Measurements from ENCODE around the gene KRT82. TPM values are rescaled to one million over a fixed set of nuclear protein-coding genes. Genes with fewer than 3 reads are reported as not detected.

Gene KRT82
- total RNA-seq, 1 donor from 2014 or later, result not detected

GRCh38 chr12:52400906-52401305, 5.2 kb downstream of the KRT82 start:
- POLR2A ChIA-PET, result no interaction called here
- no peak for TF ChIP-seq CTCF (IDR thresholded peaks at IDR 0.05)

GRCh38 chr12:52399756-52400155, 6.4 kb downstream of the KRT82 start:
- H3K4me1 Mint-ChIP-seq, result no peaks in the 10 kb centered on the region
- peaks cover 3% of the 10 kb centered on the region for H3K27me3 Mint-ChIP-seq
- DNase-seq, result no peak
- no peak for TF ChIP-seq CTCF (IDR thresholded peaks at IDR 0.05)
- intact Hi-C loops (cut with micrococcal nuclease), result no loop called here
- no peak for ATAC-seq (ENCODE audit: low read depth)
- H3K4me3 Mint-ChIP-seq, result no peak overlapping the region
- H3K36me3 Mint-ChIP-seq (ENCODE audit: low read depth), result no peaks in the 10 kb centered on the region
- H3K27ac Mint-ChIP-seq, result no peak overlapping the region
- ChIA-PET POLR2A (no interaction called here), CTCF (no interaction called here)
- H3K9me3 Mint-ChIP-seq, result no peaks in the 10 kb centered on the region

More at GRCh38 chr12:52400906-52401305, 5.2 kb downstream of the KRT82 start:
- intact Hi-C loops (cut with micrococcal nuclease), result no loop called here
- no peak overlapping the region for H3K27ac Mint-ChIP-seq
- CTCF ChIA-PET, result no interaction called here
- no peak for DNase-seq
- no peaks in the 10 kb centered on the region for H3K27me3 Mint-ChIP-seq
- no peak overlapping the region for H3K4me3 Mint-ChIP-seq
- ATAC-seq (ENCODE audit: low read depth), result no peak
- no peaks in the 10 kb centered on the region for H3K4me1 Mint-ChIP-seq
- H3K9me3 Mint-ChIP-seq, result no peaks in the 10 kb centered on the region
- no peaks in the 10 kb centered on the region for H3K36me3 Mint-ChIP-seq (ENCODE audit: low read depth)

- peaks cover 6% of the 10 kb centered on the region for H3K27me3 Mint-ChIP-seq
- no peak for TF ChIP-seq CTCF (IDR thresholded peaks at IDR 0.05)
- H3K9me3 Mint-ChIP-seq, result no peaks in the 10 kb centered on the region
- no peak overlapping the region for H3K27ac Mint-ChIP-seq
- H3K4me3 Mint-ChIP-seq, result no peak overlapping the region
- POLR2A ChIA-PET, result no interaction called here
- H3K36me3 Mint-ChIP-seq (ENCODE audit: low read depth), result no peaks in the 10 kb centered on the region
- no peak for DNase-seq
- CTCF ChIA-PET, result no interaction called here
- H3K4me1 Mint-ChIP-seq, result peaks cover 2% of the 10 kb centered on the region
- no peak for ATAC-seq (ENCODE audit: low read depth)
- intact Hi-C loops (cut with micrococcal nuclease), result no loop called here
Measured at GRCh38 chr12:52398176-52398575, 8.0 kb downstream of the KRT82 start.

DNA sequence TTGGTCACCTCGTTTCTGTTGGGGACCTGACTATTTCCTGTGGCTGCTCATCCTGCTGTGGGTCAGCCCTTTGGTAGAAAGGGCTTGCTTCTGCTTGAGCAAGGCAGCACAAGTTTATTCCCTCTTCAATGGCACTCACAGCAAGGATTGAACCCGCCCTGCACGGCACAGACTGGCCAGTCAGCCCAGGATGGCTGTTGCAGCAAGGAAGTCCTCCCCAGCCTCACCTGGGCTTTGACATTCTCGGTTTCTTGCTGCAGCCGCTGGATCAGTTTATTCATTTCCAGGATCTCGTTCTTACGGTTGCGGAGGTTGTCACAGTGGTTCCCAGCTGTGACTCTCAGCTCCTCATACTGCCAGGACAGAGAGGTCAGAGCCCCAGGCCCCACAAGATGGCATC, 9.5 kb downstream of the KRT82 start:
- no peaks in the 10 kb centered on the region for H3K36me3 Mint-ChIP-seq (ENCODE audit: low read depth)
- CTCF ChIA-PET, result interaction anchor here (1.5 kb wide), 1 partner anchor 583 kb away, joined by 4 read pairs; no protein-coding TSS in a partner anchor
- POLR2A ChIA-PET, result no interaction called here
- no peak for TF ChIP-seq CTCF (IDR thresholded peaks at IDR 0.05)
- peaks cover 6% of the 10 kb centered on the region for H3K27me3 Mint-ChIP-seq
- peaks cover 2% of the 10 kb centered on the region for H3K4me1 Mint-ChIP-seq
- no peak overlapping the region for H3K27ac Mint-ChIP-seq
- no peak overlapping the region for H3K4me3 Mint-ChIP-seq
- no peaks in the 10 kb centered on the region for H3K9me3 Mint-ChIP-seq
- intact Hi-C loops (cut with micrococcal nuclease), result no loop called here
- ATAC-seq (ENCODE audit: low read depth) (no peak), DNase-seq (no peak)

DNA sequence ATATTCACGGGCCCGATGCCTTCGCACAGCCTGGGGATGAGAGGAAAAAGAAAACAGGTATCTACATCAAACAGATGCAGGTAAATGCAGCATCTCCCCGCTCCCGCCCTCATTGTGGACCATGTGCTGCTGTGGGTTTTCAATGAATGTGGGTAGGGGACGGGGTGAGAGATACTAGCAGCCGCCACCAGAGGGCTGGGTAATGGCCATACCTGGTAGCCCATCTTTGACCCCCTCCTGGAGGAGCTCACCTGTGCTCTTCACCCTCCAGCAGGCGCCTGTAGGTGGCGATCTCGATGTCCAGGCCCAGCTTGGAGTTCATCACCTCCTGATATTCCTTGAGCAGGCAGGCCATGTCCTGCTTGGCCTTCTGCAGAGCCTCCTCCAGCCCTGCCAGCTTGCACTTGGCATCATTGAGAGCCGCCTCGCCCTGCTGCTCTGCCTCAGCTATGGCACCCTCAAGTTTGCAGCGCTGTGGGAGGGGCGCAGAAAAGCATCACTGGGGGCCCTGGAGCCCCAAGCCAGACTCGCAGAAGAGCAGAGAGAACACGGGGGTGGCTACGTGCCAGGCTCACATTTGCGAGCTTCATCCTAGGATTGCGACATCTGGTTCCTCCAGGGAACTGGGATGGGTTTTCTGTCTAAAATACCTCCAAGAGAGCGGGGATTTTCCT, 10.2 kb downstream of the KRT82 start:
- DNase-seq (no peak), ATAC-seq (ENCODE audit: low read depth) (no peak)
- H3K9me3 Mint-ChIP-seq, result no peaks in the 10 kb centered on the region
- ChIA-PET POLR2A (no interaction called here), CTCF (interaction anchor here (1.5 kb wide), 2 partner anchors 10 to 584 kb away, joined by 4 to 5 read pairs; partner anchors contain the start of gene KRT84)
- H3K4me3 Mint-ChIP-seq, result no peak overlapping the region
- no peaks in the 10 kb centered on the region for H3K36me3 Mint-ChIP-seq (ENCODE audit: low read depth)
- H3K27ac Mint-ChIP-seq, result no peak overlapping the region
- intact Hi-C loops (cut with micrococcal nuclease), result no loop called here
- H3K4me1 Mint-ChIP-seq, result peaks cover 2% of the 10 kb centered on the region
- peaks cover 6% of the 10 kb centered on the region for H3K27me3 Mint-ChIP-seq
- TF ChIP-seq CTCF (IDR thresholded peaks at IDR 0.05), result no peak
